ENCODE data around the gene SLC66A1.

The SLC66A1 gene

GRCh38 chr1:19322481-19322880 is 10.4 kb downstream of the SLC66A1 start:
- no peak for DNase-seq (ENCODE audit: low read depth)
- TF ChIP-seq, protein P1, sequence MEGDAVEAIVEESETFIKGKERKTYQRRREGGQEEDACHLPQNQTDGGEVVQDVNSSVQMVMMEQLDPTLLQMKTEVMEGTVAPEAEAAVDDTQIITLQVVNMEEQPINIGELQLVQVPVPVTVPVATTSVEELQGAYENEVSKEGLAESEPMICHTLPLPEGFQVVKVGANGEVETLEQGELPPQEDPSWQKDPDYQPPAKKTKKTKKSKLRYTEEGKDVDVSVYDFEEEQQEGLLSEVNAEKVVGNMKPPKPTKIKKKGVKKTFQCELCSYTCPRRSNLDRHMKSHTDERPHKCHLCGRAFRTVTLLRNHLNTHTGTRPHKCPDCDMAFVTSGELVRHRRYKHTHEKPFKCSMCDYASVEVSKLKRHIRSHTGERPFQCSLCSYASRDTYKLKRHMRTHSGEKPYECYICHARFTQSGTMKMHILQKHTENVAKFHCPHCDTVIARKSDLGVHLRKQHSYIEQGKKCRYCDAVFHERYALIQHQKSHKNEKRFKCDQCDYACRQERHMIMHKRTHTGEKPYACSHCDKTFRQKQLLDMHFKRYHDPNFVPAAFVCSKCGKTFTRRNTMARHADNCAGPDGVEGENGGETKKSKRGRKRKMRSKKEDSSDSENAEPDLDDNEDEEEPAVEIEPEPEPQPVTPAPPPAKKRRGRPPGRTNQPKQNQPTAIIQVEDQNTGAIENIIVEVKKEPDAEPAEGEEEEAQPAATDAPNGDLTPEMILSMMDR (conservative IDR thresholded peaks at IDR 0.05; ENCODE audit: low read depth, low read length): no peak
- H3K4me3 ChIP-seq (ENCODE audit: low read length): no peak overlapping the region

DNA sequence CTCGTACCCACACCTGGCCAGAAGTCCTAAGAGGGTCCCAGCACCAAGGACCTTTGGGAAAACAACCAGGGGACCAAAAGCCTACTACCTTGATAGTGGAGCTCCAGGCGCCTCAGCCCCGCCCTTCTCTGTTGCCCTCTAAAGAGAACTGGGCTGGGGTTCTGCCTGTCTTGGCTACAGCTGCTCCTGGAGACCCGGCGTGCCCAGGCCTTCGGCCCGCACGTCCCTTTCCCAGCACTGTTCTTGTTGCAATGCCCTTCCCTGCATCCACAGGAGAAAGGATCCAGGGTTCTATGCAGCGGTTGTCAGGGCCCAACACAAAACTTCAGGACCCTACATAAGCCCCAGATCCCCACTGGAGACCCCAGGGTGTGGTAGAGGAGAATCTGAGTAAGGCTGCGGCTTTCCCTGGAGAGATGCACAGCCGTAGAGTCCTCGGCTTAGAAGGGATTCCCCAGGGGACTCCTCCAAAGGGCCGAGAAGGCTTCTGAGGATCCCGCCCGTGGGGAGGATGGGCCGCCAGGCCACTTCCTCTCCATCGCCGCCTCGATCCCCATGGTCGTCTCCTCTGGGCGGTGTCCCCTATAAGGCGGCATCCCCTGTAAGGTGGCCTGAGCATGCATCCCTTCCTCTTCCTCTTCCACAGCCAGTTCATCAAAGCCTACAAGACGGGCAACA is 12.0 kb downstream of the SLC66A1 start:
- DNase-seq (ENCODE audit: low read depth): no peak
- TF ChIP-seq, protein P1 (conservative IDR thresholded peaks at IDR 0.05; ENCODE audit: low read depth, low read length): no peak
- no peak overlapping the region for H3K4me3 ChIP-seq (ENCODE audit: low read length)

DNA sequence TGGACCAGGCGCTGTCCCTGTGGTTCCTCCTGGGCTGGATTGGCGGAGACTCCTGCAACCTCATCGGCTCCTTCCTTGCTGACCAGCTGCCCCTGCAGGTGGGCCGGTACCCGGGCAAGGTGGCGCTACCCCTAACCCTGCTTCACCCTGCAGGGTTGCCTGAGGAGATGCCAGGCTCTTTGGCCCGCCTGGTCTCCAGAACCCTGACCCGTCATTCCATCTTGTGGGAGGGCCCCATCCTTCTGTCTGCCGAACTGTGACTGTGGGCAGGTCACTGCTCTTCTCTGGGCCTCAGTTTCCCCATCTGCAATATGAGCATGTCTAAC is 12.5 kb downstream of the SLC66A1 start:
- H3K4me3 ChIP-seq (ENCODE audit: low read length): no peak overlapping the region
- TF ChIP-seq, protein P1 (conservative IDR thresholded peaks at IDR 0.05; ENCODE audit: low read depth, low read length): no peak
- DNase-seq (ENCODE audit: low read depth): no peak

GRCh38 chr1:19325368-19325957 is 13.3 kb downstream of the SLC66A1 start:
- DNase-seq (ENCODE audit: low read depth): no peak
- TF ChIP-seq, protein P1 (conservative IDR thresholded peaks at IDR 0.05; ENCODE audit: low read depth, low read length): no peak
- no peak overlapping the region for H3K4me3 ChIP-seq (ENCODE audit: low read length)

DNA sequence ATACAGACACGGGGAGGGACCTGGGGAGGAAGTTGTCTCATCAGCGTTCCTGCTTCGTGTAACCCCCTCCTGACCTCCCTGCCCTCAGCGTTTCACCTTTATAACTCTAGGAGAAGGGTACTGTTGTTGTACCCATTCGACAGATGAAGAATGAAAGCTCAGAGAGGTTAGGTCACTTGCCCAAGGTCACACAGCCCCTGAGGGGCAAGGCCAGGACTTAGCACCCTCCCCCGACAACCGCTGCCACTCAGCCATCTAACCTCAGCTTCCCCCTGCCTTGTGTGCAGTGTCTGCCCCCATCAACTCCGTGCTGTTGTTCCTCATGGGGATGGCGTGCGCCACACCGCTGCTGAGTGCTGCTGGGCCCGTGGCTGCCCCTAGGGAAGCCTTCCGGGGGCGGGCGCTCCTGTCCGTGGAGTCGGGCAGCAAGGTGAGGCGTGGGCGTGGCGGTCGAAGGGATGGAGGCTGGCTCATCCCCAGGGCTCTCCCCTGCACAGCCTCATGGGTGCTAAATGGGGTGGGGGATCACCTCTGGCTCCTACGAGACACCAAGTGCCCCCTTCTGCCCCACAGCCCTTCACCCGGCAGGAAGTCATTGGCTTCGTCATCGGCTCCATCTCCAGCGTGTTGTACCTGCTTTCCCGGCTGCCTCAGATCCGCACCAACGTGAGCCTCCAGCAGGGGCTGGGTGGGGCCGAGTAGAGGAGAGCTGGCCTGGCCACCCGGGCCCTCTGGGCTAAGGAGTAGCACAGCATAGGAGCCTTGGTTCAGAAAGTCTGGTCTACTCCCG is 14.0 kb downstream of the SLC66A1 start:
- TF ChIP-seq, protein P1 (conservative IDR thresholded peaks at IDR 0.05; ENCODE audit: low read depth, low read length): no peak
- no peak overlapping the region for H3K4me3 ChIP-seq (ENCODE audit: low read length)
- no peak for DNase-seq (ENCODE audit: low read depth)

DNA sequence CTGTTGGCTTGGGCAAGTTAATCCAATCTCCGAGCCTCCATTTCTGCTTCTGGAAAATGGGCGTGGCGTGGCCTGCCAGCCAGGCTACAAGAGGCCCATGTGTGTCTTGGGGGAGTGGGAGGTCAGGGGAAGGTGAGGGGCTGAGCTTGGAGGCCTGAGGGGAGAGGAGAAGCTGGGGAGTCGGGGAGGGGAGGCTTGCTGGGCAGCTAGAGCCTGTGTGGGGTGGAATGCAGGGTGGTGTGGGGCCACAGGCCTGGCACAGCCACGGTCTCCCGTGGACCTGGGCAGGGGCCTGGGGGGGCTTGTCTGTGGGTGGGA is 14.6 kb downstream of the SLC66A1 start:
- no peak overlapping the region for H3K4me3 ChIP-seq (ENCODE audit: low read length)
- TF ChIP-seq, protein P1 (conservative IDR thresholded peaks at IDR 0.05; ENCODE audit: low read depth, low read length): no peak
- DNase-seq (ENCODE audit: low read depth): no peak

GRCh38 chr1:19327301-19327700 is 15.2 kb downstream of the SLC66A1 start:
- DNase-seq (ENCODE audit: low read depth): no peak
- no peak overlapping the region for H3K4me3 ChIP-seq (ENCODE audit: low read length)
- TF ChIP-seq, protein P1 (conservative IDR thresholded peaks at IDR 0.05; ENCODE audit: low read depth, low read length): no peak

Measured in retinal pigment epithelial cell (primary cell).